Stimulated activated CD4-positive, alpha-beta T cell treated with anti-CD3 and anti-CD28 coated beads, TNF-alpha, amount 100 ng/mL, for 4 hours (primary cell): ENCODE data around the gene FGD2.
A peak's percentile ranks its signal among the peaks of the same experiment; 100 is the strongest.

Experiments
- DNase-seq, 3 experiments: peaks; one replicate each; pipeline ENCODE4 v3.0.0-alpha.2; 2020; ENCODE audit warnings: low read depth in 3 of 3

Gene FGD2

GRCh38 chr6:37017606-37018197, 12.2 kb downstream of the FGD2 start:
- DNase-seq, result no peak

GRCh38 chr6:37018198-37019064, 13.0 kb downstream of the FGD2 start:
- DNase-seq, result peak; percentile 76 to 81 (median 79)

- no peak for DNase-seq
These were observed 13.6 kb downstream of the FGD2 start for GRCh38 chr6:37019065-37019450.

- DNase-seq, result no peak
These were observed 14.9 kb downstream of the FGD2 start for GRCh38 chr6:37020381-37020780.

GRCh38 chr6:37020812-37021211, 15.4 kb downstream of the FGD2 start:
- no peak for DNase-seq

- DNase-seq, result peak; percentile 27 to 65 (median 54)
These were observed 16.1 kb downstream of the FGD2 start for GRCh38 chr6:37021356-37022129.

GRCh38 chr6:37022135-37022863, 16.8 kb downstream of the FGD2 start:
- no peak for DNase-seq

- no peak for DNase-seq
These were observed 19.3 kb downstream of the FGD2 start for GRCh38 chr6:37024656-37025337.

GRCh38 chr6:37025621-37026466, 20.4 kb downstream of the FGD2 start:
- DNase-seq, result no peak

- DNase-seq, result no peak
These were observed 21.7 kb downstream of the FGD2 start for GRCh38 chr6:37027036-37027720.

- no peak for DNase-seq
These were observed 22.5 kb downstream of the FGD2 start for GRCh38 chr6:37027811-37028469.

- peak in 1 of 3 experiments; percentile 28 for DNase-seq
These were observed 24.0 kb downstream of the FGD2 start for GRCh38 chr6:37029249-37029971.

- DNase-seq, result no peak
These were observed 25.1 kb downstream of the FGD2 start for GRCh38 chr6:37030599-37030998.

GRCh38 chr6:37032239-37032638, 26.8 kb downstream of the FGD2 start:
- no peak for DNase-seq

GRCh38 chr6:37033255-37033654, 27.8 kb downstream of the FGD2 start:
- no peak for DNase-seq

GRCh38 chr6:37033819-37034795, 28.7 kb downstream of the FGD2 start:
- DNase-seq, result no peak

- DNase-seq, result no peak
These were observed 30.7 kb downstream of the FGD2 start for GRCh38 chr6:37036146-37036545.
